HT-29 (cell line): ENCODE data around the gene IPO4. TPM values are rescaled to one million over a fixed set of nuclear protein-coding genes. Genes with fewer than 3 reads are reported as not detected.

Source experiments
- DNase-seq: peaks from one replicate; pipeline ENCODE4 v3.0.0-alpha.2; 2015; ENCODE audit warnings: low spot score
- total RNA-seq: library from RNA; depleted of rRNA; stranded (reverse); fragments of >200 nt; shearing (Covaris generic); gene quantifications from 2 replicates; pipeline ENCODE4 v1.2.3, GENCODE V29; 2014

The IPO4 gene
- total RNA-seq, 1 experiment from 2014 or later: 110 TPM

- DNase-seq: no peak
Observed at GRCh38 chr14:24194873-24195185, 6.2 kb upstream of the IPO4 start.

- no peak for DNase-seq
Observed at GRCh38 chr14:24194186-24194872, 5.7 kb upstream of the IPO4 start.

GRCh38 chr14:24192933-24193332 is 4.3 kb upstream of the IPO4 start:
- DNase-seq: no peak

GRCh38 chr14:24190416-24190815 is 1.8 kb upstream of the IPO4 start:
- DNase-seq: no peak

- no peak for DNase-seq
Observed at GRCh38 chr14:24189460-24189859, 844 bp upstream of the IPO4 start.

- no peak for DNase-seq
Observed at GRCh38 chr14:24189059-24189375, 401 bp upstream of the IPO4 start.

- DNase-seq: no peak
Observed at GRCh38 chr14:24187539-24187915, 1.1 kb downstream of the IPO4 start.

GRCh38 chr14:24186831-24187538 is 1.6 kb downstream of the IPO4 start:
- DNase-seq: no peak

GRCh38 chr14:24185741-24186140 is 2.9 kb downstream of the IPO4 start:
- DNase-seq: no peak

GRCh38 chr14:24185026-24185425 is 3.6 kb downstream of the IPO4 start:
- no peak for DNase-seq

- DNase-seq: no peak
Observed at GRCh38 chr14:24184104-24184970, 4.3 kb downstream of the IPO4 start.

- DNase-seq: no peak
Observed at GRCh38 chr14:24183014-24183481, 5.6 kb downstream of the IPO4 start.

GRCh38 chr14:24182110-24182882 is 6.3 kb downstream of the IPO4 start:
- DNase-seq: no peak

- no peak for DNase-seq
Observed at GRCh38 chr14:24181371-24182077, 7.1 kb downstream of the IPO4 start.

- DNase-seq: no peak
Observed at GRCh38 chr14:24179961-24180796, 8.4 kb downstream of the IPO4 start.

- no peak for DNase-seq
Observed at GRCh38 chr14:24179294-24179960, 9.2 kb downstream of the IPO4 start.

- no peak for DNase-seq
Observed at GRCh38 chr14:24178399-24179178, 10.0 kb downstream of the IPO4 start.

GRCh38 chr14:24177891-24178290 is 10.7 kb downstream of the IPO4 start:
- no peak for DNase-seq
